ENCODE results near the gene ZNF57. TPM values are rescaled to one million over a fixed set of nuclear protein-coding genes. Genes with fewer than 3 reads are reported as not detected.
"Not testable (repeated sequence)": the region's sequence is repeated elsewhere in the genome, so short reads cannot be mapped to it uniquely, and the experiment has no call there.

The ZNF57 gene
- total RNA-seq, 2 experiments from 2014 or later: 4.3 to 7.4 TPM

DNA sequence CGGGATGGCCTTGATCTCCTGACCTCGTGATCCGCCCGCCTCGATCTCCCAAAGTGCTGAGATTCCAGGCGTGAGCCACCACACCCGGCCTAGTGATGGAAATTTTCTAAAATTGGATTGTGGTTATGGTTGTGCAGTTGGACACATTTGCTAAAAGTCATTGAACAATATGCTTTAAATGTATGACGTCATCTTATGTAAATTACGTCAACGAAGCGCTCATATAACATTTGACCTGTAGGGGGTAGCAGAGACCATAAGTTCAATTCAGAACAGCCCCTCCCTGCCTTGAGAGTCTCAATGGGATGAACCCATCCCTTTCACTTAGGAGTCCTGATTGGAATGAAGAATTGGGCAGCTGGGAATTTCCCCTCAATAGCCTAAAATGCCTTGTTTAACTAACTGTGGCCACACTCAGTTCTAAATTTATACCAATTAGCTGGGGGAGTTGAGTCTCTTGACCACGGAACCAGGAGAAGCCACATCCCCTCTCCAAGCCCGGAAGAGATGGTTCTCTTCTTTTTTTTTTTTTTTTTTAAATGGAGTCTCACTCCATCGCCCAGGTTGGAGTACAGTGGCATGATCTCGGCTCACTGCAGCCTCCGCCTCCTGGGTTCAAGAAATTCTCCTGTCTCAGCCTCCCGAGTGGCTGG is 61.4 kb downstream of the ZNF57 start:
- Histone ChIP-seq H3K79me2 (ENCODE audit: insufficient read depth, low read depth, low read length) (no peaks in the 10 kb centered on the region), H4K20me1 (ENCODE audit: insufficient read depth, low read length) (no peaks in the 10 kb centered on the region), H3K9me2 (ENCODE audit: insufficient read depth, low read length) (no peaks in the 10 kb centered on the region), H3K9me3 (ENCODE audit: low read length) (peaks cover 6% of the 10 kb centered on the region; the same call in 1 of the 2 replicates), H3K4me2 (ENCODE audit: low read length) (peak overlapping the region; percentile 34), H3K4me1 (ENCODE audit: insufficient read depth, low read length, poor library complexity, severe bottlenecking) (peaks cover 20% of the 10 kb centered on the region), H2AFZ (ENCODE audit: low read length) (0 out of 2 replicates have a peak overlapping the region, but pooled peaks have one; percentile 41), H3K27ac (ENCODE audit: low read depth, low read length, poor library complexity, severe bottlenecking) (no peak overlapping the region), H3K4me3 (ENCODE audit: low read depth, low read length, poor library complexity, severe bottlenecking) (no peak overlapping the region), H3K36me3 (ENCODE audit: insufficient read depth, low read length) (no peaks in the 10 kb centered on the region; the same call in 1 of the 2 replicates)
- TF ChIP-seq EZH2phosphoT487 (IDR thresholded peaks at IDR 0.05; ENCODE audit: borderline replicate concordance, low read depth, low read length): no peak
- TF ChIP-seq, protein P1, sequence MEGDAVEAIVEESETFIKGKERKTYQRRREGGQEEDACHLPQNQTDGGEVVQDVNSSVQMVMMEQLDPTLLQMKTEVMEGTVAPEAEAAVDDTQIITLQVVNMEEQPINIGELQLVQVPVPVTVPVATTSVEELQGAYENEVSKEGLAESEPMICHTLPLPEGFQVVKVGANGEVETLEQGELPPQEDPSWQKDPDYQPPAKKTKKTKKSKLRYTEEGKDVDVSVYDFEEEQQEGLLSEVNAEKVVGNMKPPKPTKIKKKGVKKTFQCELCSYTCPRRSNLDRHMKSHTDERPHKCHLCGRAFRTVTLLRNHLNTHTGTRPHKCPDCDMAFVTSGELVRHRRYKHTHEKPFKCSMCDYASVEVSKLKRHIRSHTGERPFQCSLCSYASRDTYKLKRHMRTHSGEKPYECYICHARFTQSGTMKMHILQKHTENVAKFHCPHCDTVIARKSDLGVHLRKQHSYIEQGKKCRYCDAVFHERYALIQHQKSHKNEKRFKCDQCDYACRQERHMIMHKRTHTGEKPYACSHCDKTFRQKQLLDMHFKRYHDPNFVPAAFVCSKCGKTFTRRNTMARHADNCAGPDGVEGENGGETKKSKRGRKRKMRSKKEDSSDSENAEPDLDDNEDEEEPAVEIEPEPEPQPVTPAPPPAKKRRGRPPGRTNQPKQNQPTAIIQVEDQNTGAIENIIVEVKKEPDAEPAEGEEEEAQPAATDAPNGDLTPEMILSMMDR (conservative IDR thresholded peaks at IDR 0.05; ENCODE audit: low read length): peak; percentile 92
- CTCF ChIA-PET (ENCODE audit: unreplicated experiment): no interaction called here
- DNase-seq (ENCODE audit: low spot score): peak; percentile 87
- intact Hi-C loops (cut with micrococcal nuclease; ENCODE audit: unreplicated experiment): loop anchor here (1.0 kb wide), 2 partner anchors 142 to 146 kb away; no protein-coding TSS in a partner anchor
- POLR2A ChIA-PET: interaction anchor here (0.6 to 1.3 kb wide), 2 partner anchors 15 to 119 kb away, joined by 3 read pairs; partner anchors contain the start of gene TLE6
- BruUV-seq (replicated peaks): no TSS peak

- Histone ChIP-seq H3K4me2 (ENCODE audit: low read length) (no peak overlapping the region), H4K20me1 (ENCODE audit: insufficient read depth, low read length) (no peaks in the 10 kb centered on the region), H3K4me3 (ENCODE audit: low read depth, low read length, poor library complexity, severe bottlenecking) (no peak overlapping the region), H3K79me2 (ENCODE audit: insufficient read depth, low read depth, low read length) (no peaks in the 10 kb centered on the region), H3K9me3 (ENCODE audit: low read length) (peaks cover 13% of the 10 kb centered on the region; the same call in 1 of the 2 replicates), H3K27ac (ENCODE audit: low read depth, low read length, poor library complexity, severe bottlenecking) (no peak overlapping the region), H3K4me1 (ENCODE audit: insufficient read depth, low read length, poor library complexity, severe bottlenecking) (peaks cover 29% of the 10 kb centered on the region), H3K36me3 (ENCODE audit: insufficient read depth, low read length) (peaks cover under 1% of the 10 kb centered on the region; the same call in 1 of the 2 replicates), H2AFZ (ENCODE audit: low read length) (no peak overlapping the region), H3K9me2 (ENCODE audit: insufficient read depth, low read length) (no peaks in the 10 kb centered on the region)
- POLR2A ChIA-PET: interaction anchor here (1.3 kb wide), 1 partner anchor 14 kb away, joined by 3 read pairs; the partner anchor contains the start of gene TLE6
- TF ChIP-seq, protein P1 (conservative IDR thresholded peaks at IDR 0.05; ENCODE audit: low read length): no peak
- TF ChIP-seq EZH2phosphoT487 (IDR thresholded peaks at IDR 0.05; ENCODE audit: borderline replicate concordance, low read depth, low read length): no peak
- no peak for DNase-seq (ENCODE audit: low spot score)
- BruUV-seq (replicated peaks): no TSS peak
- CTCF ChIA-PET (ENCODE audit: unreplicated experiment): interaction anchor here (0.6 kb wide), 1 partner anchor 200 kb away, joined by 4 read pairs; no protein-coding TSS in a partner anchor
- intact Hi-C loops (cut with micrococcal nuclease; ENCODE audit: unreplicated experiment): no loop called here
Observed at GRCh38 chr19:2963122-2963521, 62.4 kb downstream of the ZNF57 start.

GRCh38 chr19:2963631-2964030 is 62.9 kb downstream of the ZNF57 start:
- H3K9me2 ChIP-seq (ENCODE audit: insufficient read depth, low read length); H3K27ac ChIP-seq (ENCODE audit: low read depth, low read length, poor library complexity, severe bottlenecking); H2AFZ ChIP-seq (ENCODE audit: low read length); CTCF ChIA-PET (ENCODE audit: unreplicated experiment); DNase-seq (ENCODE audit: low spot score); H3K79me2 ChIP-seq (ENCODE audit: insufficient read depth, low read depth, low read length); H3K4me2 ChIP-seq (ENCODE audit: low read length); H4K20me1 ChIP-seq (ENCODE audit: insufficient read depth, low read length); BruUV-seq (replicated peaks); intact Hi-C loops (cut with micrococcal nuclease; ENCODE audit: unreplicated experiment); H3K4me3 ChIP-seq (ENCODE audit: low read depth, low read length, poor library complexity, severe bottlenecking); H3K36me3 ChIP-seq (ENCODE audit: insufficient read depth, low read length): not testable (repeated sequence)
- POLR2A ChIA-PET: interaction anchor here (1.3 kb wide), 1 partner anchor 14 kb away, joined by 3 read pairs; the partner anchor contains the start of gene TLE6
- peaks cover 17% of the 10 kb centered on the region; the same call in 1 of the 2 replicates for H3K9me3 ChIP-seq (ENCODE audit: low read length)
- H3K4me1 ChIP-seq (ENCODE audit: insufficient read depth, low read length, poor library complexity, severe bottlenecking): peaks cover 34% of the 10 kb centered on the region
